ENCODE data around the gene HPRT1. TPM values are rescaled to one million over a fixed set of nuclear protein-coding genes. Genes with fewer than 3 reads are reported as not detected.

HPRT1 gene
- total RNA-seq, 1 experiment from 2014 or later = 49.1 TPM

DNA sequence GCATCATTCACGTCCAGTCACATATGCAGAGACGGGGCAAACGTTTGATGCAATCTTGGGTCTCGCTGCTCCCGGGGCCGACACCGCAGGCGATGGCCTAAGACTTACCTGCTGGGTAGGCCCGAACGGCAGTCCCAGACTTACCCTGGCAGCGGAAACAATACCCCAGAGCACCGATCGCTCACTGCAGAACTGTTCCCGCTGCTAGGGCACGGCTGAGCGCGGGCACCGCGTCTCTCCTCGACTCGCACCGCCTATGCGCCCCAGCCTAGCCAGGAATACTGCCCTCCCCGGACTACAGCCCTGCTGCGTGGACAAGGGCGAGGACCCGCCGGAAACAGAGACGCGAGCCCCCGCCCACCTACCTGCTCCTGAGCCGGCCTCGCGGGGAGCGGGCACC is 86.2 kb downstream of the HPRT1 start:
- intact Hi-C loops (cut with micrococcal nuclease) = no loop called here
- DNase-seq (ENCODE audit: unreplicated experiment) = no peak
- no peaks in the 10 kb centered on the region for H3K9me3 Mint-ChIP-seq (ENCODE audit: unreplicated experiment)
- no peak overlapping the region for H3K4me3 Mint-ChIP-seq (ENCODE audit: unreplicated experiment)
- H3K27ac Mint-ChIP-seq (ENCODE audit: low read depth, unreplicated experiment) = no peak overlapping the region
- peaks cover 20% of the 10 kb centered on the region for H3K4me1 Mint-ChIP-seq (ENCODE audit: insufficient read depth, unreplicated experiment)
- H3K36me3 Mint-ChIP-seq (ENCODE audit: insufficient read depth, unreplicated experiment) = peaks cover 5% of the 10 kb centered on the region
- CTCF ChIA-PET = interaction anchor here (0.5 kb wide), 1 partner anchor 137 kb away, joined by 3 read pairs; no protein-coding TSS in a partner anchor
- peaks cover 17% of the 10 kb centered on the region for H3K27me3 Mint-ChIP-seq (ENCODE audit: insufficient read depth, unreplicated experiment)
- no TSS peak for BruUV-seq (replicated peaks)
- POLR2A ChIA-PET = no interaction called here
- TF ChIP-seq, protein P1, sequence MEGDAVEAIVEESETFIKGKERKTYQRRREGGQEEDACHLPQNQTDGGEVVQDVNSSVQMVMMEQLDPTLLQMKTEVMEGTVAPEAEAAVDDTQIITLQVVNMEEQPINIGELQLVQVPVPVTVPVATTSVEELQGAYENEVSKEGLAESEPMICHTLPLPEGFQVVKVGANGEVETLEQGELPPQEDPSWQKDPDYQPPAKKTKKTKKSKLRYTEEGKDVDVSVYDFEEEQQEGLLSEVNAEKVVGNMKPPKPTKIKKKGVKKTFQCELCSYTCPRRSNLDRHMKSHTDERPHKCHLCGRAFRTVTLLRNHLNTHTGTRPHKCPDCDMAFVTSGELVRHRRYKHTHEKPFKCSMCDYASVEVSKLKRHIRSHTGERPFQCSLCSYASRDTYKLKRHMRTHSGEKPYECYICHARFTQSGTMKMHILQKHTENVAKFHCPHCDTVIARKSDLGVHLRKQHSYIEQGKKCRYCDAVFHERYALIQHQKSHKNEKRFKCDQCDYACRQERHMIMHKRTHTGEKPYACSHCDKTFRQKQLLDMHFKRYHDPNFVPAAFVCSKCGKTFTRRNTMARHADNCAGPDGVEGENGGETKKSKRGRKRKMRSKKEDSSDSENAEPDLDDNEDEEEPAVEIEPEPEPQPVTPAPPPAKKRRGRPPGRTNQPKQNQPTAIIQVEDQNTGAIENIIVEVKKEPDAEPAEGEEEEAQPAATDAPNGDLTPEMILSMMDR (IDR thresholded peaks at IDR 0.05; ENCODE audit: unreplicated experiment) = no peak

DNA sequence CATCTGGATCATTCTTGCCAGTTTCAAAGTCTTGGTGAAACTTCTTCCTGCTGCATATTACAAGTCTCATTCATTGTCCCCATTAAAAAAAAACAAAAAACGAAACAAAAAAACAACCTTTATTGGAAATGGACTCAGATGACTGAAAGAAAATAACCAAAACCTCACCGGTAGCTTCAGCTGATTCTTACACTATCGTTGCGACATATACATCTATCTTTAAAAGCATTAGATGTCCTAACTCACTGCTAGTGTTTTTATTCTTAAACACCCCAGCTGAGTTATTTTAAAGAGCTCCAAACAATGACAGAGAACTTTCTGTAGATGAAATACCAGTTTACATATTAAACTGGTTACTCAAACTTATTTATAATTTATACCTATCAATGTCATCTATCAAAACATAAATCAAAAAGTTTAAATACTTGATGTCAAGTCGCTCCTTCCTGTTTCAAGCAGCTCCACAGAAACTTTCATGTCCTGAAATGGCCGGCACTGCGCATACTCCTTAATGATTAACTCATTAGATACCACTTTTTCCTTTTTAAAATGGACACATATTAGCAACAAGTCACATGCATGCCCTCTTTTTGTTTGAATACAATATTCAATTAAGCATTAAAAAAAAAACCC is 87.2 kb downstream of the HPRT1 start:
- CTCF ChIA-PET = interaction anchor here (0.5 kb wide), 2 partner anchors 64 to 171 kb away, joined by 3 read pairs; no protein-coding TSS in a partner anchor
- no TSS peak for BruUV-seq (replicated peaks)
- intact Hi-C loops (cut with micrococcal nuclease) = no loop called here
- TF ChIP-seq, protein P1 (IDR thresholded peaks at IDR 0.05; ENCODE audit: unreplicated experiment) = no peak
- Mint-ChIP-seq H3K36me3 (ENCODE audit: insufficient read depth, unreplicated experiment) (peaks cover 5% of the 10 kb centered on the region), H3K27ac (ENCODE audit: low read depth, unreplicated experiment) (no peak overlapping the region), H3K9me3 (ENCODE audit: unreplicated experiment) (no peaks in the 10 kb centered on the region), H3K27me3 (ENCODE audit: insufficient read depth, unreplicated experiment) (peaks cover 12% of the 10 kb centered on the region), H3K4me1 (ENCODE audit: insufficient read depth, unreplicated experiment) (peaks cover 20% of the 10 kb centered on the region), H3K4me3 (ENCODE audit: unreplicated experiment) (peak overlapping the region; percentile 98)
- POLR2A ChIA-PET = no interaction called here
- no peak for DNase-seq (ENCODE audit: unreplicated experiment)

DNA sequence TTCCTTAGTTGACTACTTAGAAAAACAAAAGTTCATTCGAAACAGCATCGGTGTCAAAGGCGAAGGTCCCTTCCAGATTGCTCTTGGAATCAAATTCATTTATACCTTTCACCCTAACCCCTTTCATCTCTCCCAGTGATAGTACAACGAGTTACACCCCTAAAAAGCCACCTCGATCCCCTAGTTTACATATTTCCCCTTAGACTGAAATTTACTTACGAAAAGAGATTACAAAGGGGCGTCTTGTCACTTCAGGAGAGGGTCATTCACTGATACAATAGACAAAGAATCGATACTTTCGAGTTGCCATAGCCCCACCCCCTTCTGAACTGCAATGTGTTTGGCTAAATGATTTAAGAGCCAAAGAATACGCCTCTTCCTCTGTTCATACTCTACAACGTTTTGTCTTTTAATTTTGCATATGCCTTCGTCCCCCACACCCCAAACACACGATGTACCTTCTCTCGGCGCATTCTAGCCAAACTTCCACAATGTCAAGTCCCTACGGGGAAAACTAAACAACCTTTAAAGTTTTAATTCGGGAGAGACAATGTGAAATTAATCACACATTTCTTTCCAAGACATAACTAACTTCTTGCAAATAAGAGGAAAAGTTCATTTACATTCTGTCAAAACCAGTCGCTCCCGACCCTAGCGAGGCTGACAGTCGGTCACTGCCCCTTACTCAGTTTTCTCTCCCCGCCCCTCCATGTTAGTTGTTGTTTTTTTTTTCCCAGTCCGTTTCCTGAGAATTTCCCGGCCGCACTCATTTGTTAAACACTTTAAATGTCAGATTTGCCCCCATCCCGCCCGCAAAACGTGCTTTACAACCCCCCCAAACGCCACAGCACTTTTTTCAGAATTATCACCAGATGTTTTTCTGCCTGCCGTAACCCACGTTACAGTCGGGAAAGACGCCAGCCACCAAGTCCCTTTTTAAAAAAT is 88.6 kb downstream of the HPRT1 start:
- Mint-ChIP-seq H3K27me3 (ENCODE audit: insufficient read depth, unreplicated experiment) (peaks cover 16% of the 10 kb centered on the region), H3K9me3 (ENCODE audit: unreplicated experiment) (no peaks in the 10 kb centered on the region), H3K36me3 (ENCODE audit: insufficient read depth, unreplicated experiment) (peaks cover 5% of the 10 kb centered on the region), H3K27ac (ENCODE audit: low read depth, unreplicated experiment) (peak overlapping the region; percentile 76), H3K4me3 (ENCODE audit: unreplicated experiment) (peak overlapping the region; percentile 98), H3K4me1 (ENCODE audit: insufficient read depth, unreplicated experiment) (peaks cover 9% of the 10 kb centered on the region)
- TF ChIP-seq, protein P1 (IDR thresholded peaks at IDR 0.05; ENCODE audit: unreplicated experiment) = no peak
- intact Hi-C loops (cut with micrococcal nuclease) = no loop called here
- POLR2A ChIA-PET = no interaction called here
- CTCF ChIA-PET = no interaction called here
- BruUV-seq (replicated peaks) = TSS peak; percentile 54
- no peak for DNase-seq (ENCODE audit: unreplicated experiment)

Small RNA genes within 50 kb of the gene (microRNA-seq; reads per million reads assigned to microRNA genes)
- 11,179 reads per million, percentile 98 among the genes with 10 or more reads in this experiment for gene MIR424
- 8.2 reads per million, percentile 44 among the genes with 10 or more reads in this experiment for gene MIR450A1
- 10.3 reads per million, percentile 49 among the genes with 10 or more reads in this experiment for gene MIR450A2
- gene MIR450B = 19.0 reads per million, percentile 56 among the genes with 10 or more reads in this experiment
- gene MIR503 = 652 reads per million, percentile 84 among the genes with 10 or more reads in this experiment
- 92.0 reads per million, percentile 71 among the genes with 10 or more reads in this experiment for gene MIR542

Other genes starting within 250 kb of the HPRT1 start
- gene CCDC160, start 223.0 kb upstream of the HPRT1 start, total RNA-seq (2022) = not detected in 2 replicates
- gene PHF6, start 86.9 kb upstream of the HPRT1 start, total RNA-seq (2022) = 37.4 and 44.0 TPM in 2 replicates
- 0.83 and 0.91 TPM in 2 replicates for gene PLAC1, start 198.3 kb downstream of the HPRT1 start, total RNA-seq (2022)